HCT116 (cell line): ENCODE data around the gene INTS3. TPM values are rescaled to one million over a fixed set of nuclear protein-coding genes. Genes with fewer than 3 reads are reported as not detected.

Source experiments
- ATAC-seq: fragments of 200-7000 bp; cut with Tn5 transposase; 2 replicates; pipeline ENCODE4 v1.9.1; 2020; ENCODE audit warnings: mild to moderate bottlenecking, moderate library complexity
- BruUV-seq: library from RNA; stranded (reverse); fragments of 400-500 nt; replicated peaks from 2 replicates; lab custom pipeline; 2021; lab: Mats Ljungman, UMichigan
- CTCF ChIA-PET: fragments of 300-600 bp; sonication (Branson Sonifier 250); formaldehyde crosslinking; loops from one replicate; lab custom pipeline; 2021; ENCODE audit warnings: antibody characterized with exemption; lab: Charles Lee
- POLR2A ChIA-PET: fragments of 300-600, 350-600 bp; sonication (Branson Sonifier 250); formaldehyde crosslinking; loops from one replicate; lab custom pipeline; 2021; ENCODE audit warnings: antibody characterized with exemption; lab: Charles Lee
- RAD21 ChIA-PET, 2 experiments: fragments of 300-600 bp; sonication (Branson Sonifier 250); formaldehyde crosslinking; loops; one replicate each; lab custom pipeline; 2023; ENCODE audit warnings: low total read pairs in 2 of 2; ENCODE audit not compliant: uncharacterized antibody in 2 of 2, unreplicated experiment in 2 of 2, low non-redundant PET in 1 of 2; lab: Charles Lee
- DNase-seq: peaks from one replicate; pipeline ENCODE4 v3.0.0-alpha.2; 2010; ENCODE audit warnings: low read depth, low spot score
- H2AFZ ChIP-seq: fragments of 200-600 bp; shearing (Covaris generic), sonication (generic); 2 replicates; pipeline ENCODE4 v1.6.1; 2017; ENCODE audit warnings: low read depth, mixed run types, mixed read lengths, antibody characterized with exemption, low read length; ENCODE audit not compliant: poor library complexity, severe bottlenecking
- H3K27ac ChIP-seq: 2 replicates; pipeline ENCODE4 v1.5.1; 2012; ENCODE audit warnings: low read depth, low read length
- H3K27me3 ChIP-seq: fragments of 200-600 bp; sonication (generic); 2 replicates; pipeline ENCODE4 v1.6.1; 2016; ENCODE audit warnings: mixed run types, low read length, mixed read lengths; ENCODE audit not compliant: insufficient read depth
- H3K36me3 ChIP-seq, 2 experiments: fragments of 200-500 bp in 1 of 2; fragments of 200-600 bp in 1 of 2; sonication (Bioruptor generic) in 1 of 2; sonication (generic) in 1 of 2; 2 replicates each; pipeline versions ENCODE4 v1.5.1 to v1.6.1; 2014 to 2016; ENCODE audit warnings: low read length in 2 of 2, inconsistent platforms in 1 of 2, mixed read lengths in 1 of 2, mixed run types in 1 of 2; ENCODE audit not compliant: insufficient read depth in 2 of 2, control insufficient read depth in 1 of 2
- H3K4me1 ChIP-seq, 2 experiments: fragments of 200-600 bp in 1 of 2; sonication (generic) in 1 of 2; 2 replicates each; pipeline versions ENCODE4 v1.5.1 to v1.6.1; 2012 to 2017; ENCODE audit warnings: low read length in 2 of 2, inconsistent platforms in 1 of 2, mild to moderate bottlenecking in 1 of 2, mixed read lengths in 1 of 2, mixed run types in 1 of 2, moderate library complexity in 1 of 2; ENCODE audit not compliant: insufficient read depth in 2 of 2, control insufficient read depth in 1 of 2
- H3K4me2 ChIP-seq: fragments of 200-600 bp; sonication (generic); 2 replicates; pipeline ENCODE4 v1.6.1; 2017; ENCODE audit warnings: mixed run types, low read length, mixed read lengths
- H3K4me3 ChIP-seq, 2 experiments: fragments of 200-600 bp in 1 of 2; sonication (generic) in 1 of 2; replicated peaks in 1 of 2; 2 replicates each; pipeline ENCODE4 v1.5.1; 2011 to 2016; ENCODE audit warnings: low read length in 2 of 2, control low read depth in 1 of 2, low read depth in 1 of 2, mild to moderate bottlenecking in 1 of 2, mixed read lengths in 1 of 2, mixed run types in 1 of 2
- H3K79me2 ChIP-seq: fragments of 200-600 bp; sonication (generic); 2 replicates; pipeline ENCODE4 v1.6.1; 2017; ENCODE audit warnings: mild to moderate bottlenecking, mixed run types, low read length, moderate library complexity, mixed read lengths; ENCODE audit not compliant: insufficient read depth
- H3K9ac ChIP-seq: fragments of 200-600 bp; sonication (generic); 2 replicates; pipeline ENCODE4 v1.6.1; 2016; ENCODE audit warnings: low read length, mixed read lengths
- H3K9me2 ChIP-seq: fragments of 200-600 bp; sonication (generic), shearing (Covaris generic); 2 replicates; pipeline ENCODE4 v1.6.1; 2017; ENCODE audit warnings: mixed run types, mild to moderate bottlenecking, moderate library complexity; ENCODE audit not compliant: insufficient read depth
- H3K9me3 ChIP-seq, 2 experiments: fragments of 200-500 bp in 1 of 2; fragments of 200-600 bp in 1 of 2; sonication (Bioruptor generic) in 1 of 2; sonication (generic) in 1 of 2; 2 replicates each; pipeline ENCODE4 v1.6.1; 2014 to 2017; ENCODE audit warnings: low read length in 2 of 2, mixed read lengths in 2 of 2, inconsistent platforms in 1 of 2, low read depth in 1 of 2, mild to moderate bottlenecking in 1 of 2, mixed run types in 1 of 2, moderate library complexity in 1 of 2; ENCODE audit not compliant: control insufficient read depth in 1 of 2, insufficient read depth in 1 of 2
- H4K20me1 ChIP-seq: fragments of 200-600 bp; sonication (generic), shearing (Covaris generic); 2 replicates; pipeline ENCODE4 v1.6.1; 2017; ENCODE audit warnings: mixed run types, mild to moderate bottlenecking, moderate library complexity; ENCODE audit not compliant: insufficient read depth
- CEBPB ChIP-seq: IDR thresholded peaks from 2 replicates; pipeline ENCODE4 v1.6.1; 2012; ENCODE audit warnings: low read depth
- EZH2 ChIP-seq: fragments of 200-600 bp; sonication (generic); IDR thresholded peaks from 2 replicates; pipeline ENCODE4 v1.6.1; 2017; ENCODE audit warnings: antibody characterized with exemption, mixed run types
- EZH2phosphoT487 ChIP-seq: fragments of 200-600 bp; IDR thresholded peaks from 2 replicates; pipeline ENCODE4 v1.6.1; 2018; ENCODE audit warnings: antibody characterized with exemption, borderline replicate concordance
- FOSL1 ChIP-seq: IDR thresholded peaks from 2 replicates; pipeline ENCODE4 v1.6.1; 2012; ENCODE audit warnings: low read depth
- POLR2A ChIP-seq: IDR thresholded peaks from 2 replicates; pipeline ENCODE4 v1.7.0; 2011; ENCODE audit warnings: borderline replicate concordance; ENCODE audit not compliant: insufficient read depth, insufficient read length; ENCODE audit errors: extremely low read depth
- POLR2AphosphoS5 ChIP-seq: IDR thresholded peaks from 2 replicates; pipeline ENCODE4 v1.6.1; 2011; ENCODE audit warnings: mild to moderate bottlenecking, low read depth, low read length, moderate library complexity
- SIN3A ChIP-seq: IDR thresholded peaks from 2 replicates; pipeline ENCODE4 v1.6.1; 2012; ENCODE audit warnings: low read depth
- YY1 ChIP-seq: IDR thresholded peaks from 2 replicates; pipeline ENCODE4 v1.6.1; 2011; ENCODE audit warnings: low read length, low read depth, moderate library complexity, mild to moderate bottlenecking; ENCODE audit not compliant: insufficient replicate concordance; ENCODE audit errors: extremely low read depth
- ZFX ChIP-seq: fragments of 450-650 bp; IDR thresholded peaks from 2 replicates; pipeline ENCODE4 v1.6.1; 2017
- intact Hi-C: fragments of 100-400 bp; cut with micrococcal nuclease; formaldehyde crosslinking; loops from 2 replicates; pipeline ENCODE4 v1.10.0; 2022
- total RNA-seq: library from RNA; stranded (reverse); gene quantifications from one replicate; pipeline ENCODE4 v1.2.1, GENCODE V29; 2021; ENCODE audit not compliant: unreplicated experiment
- TF ChIP-seq, protein P1 (sequence below): IDR thresholded peaks from 2 replicates; pipeline ENCODE4 v1.6.1; 2012; ENCODE audit warnings: low read depth
- TF ChIP-seq, protein P2 (sequence below), 3 experiments: fragments of 200-600 bp in 1 of 3; sonication (generic) in 1 of 3; IDR thresholded peaks in 2 of 3; conservative IDR thresholded peaks in 1 of 3; 2 replicates each; pipeline ENCODE4 v1.5.1; 2012 to 2017; ENCODE audit warnings: low read depth in 2 of 3, low read length in 2 of 3, antibody characterized with exemption in 1 of 3, borderline replicate concordance in 1 of 3, control low read depth in 1 of 3, mild to moderate bottlenecking in 1 of 3, mixed read lengths in 1 of 3, mixed run types in 1 of 3, moderate library complexity in 1 of 3; ENCODE audit not compliant: insufficient read depth in 1 of 3
- TF ChIP-seq, protein P3 (sequence below): IDR thresholded peaks from 2 replicates; pipeline ENCODE4 v1.6.1; 2012

INTS3 gene
- total RNA-seq, 1 experiment from 2014 or later: 47.6 TPM

DNA sequence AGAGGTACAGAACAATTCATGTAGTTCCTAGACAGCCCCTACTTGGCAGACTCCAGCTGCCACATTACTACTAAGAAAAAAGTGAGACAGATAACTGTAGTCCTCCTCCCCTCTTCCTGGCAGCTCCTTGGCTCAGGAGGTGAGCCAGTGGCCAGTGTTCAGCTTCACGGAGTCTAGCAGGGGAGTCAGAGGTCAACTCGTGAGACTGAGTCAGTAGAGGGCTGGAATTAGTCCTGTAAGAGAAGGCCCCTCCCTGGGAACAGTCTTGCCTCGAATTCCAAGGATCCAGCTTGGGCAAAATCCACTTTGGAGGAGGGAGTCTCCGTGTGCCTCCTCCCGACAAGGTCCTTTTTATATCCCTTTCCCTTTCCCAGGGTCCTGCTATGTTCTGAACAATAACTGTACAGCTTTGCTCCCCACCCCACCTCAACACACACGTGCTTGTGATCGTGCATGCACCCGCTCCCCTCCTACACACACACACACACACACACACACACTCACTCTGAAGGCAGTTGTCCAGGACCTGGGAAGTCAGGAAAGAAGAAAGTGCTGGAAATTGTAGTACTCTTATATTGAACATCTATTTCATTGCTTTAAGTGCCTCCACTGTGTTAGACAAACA is 24.8 kb downstream of the INTS3 start:
- TF ChIP-seq FOSL1: no peak
- TF ChIP-seq, protein P1, sequence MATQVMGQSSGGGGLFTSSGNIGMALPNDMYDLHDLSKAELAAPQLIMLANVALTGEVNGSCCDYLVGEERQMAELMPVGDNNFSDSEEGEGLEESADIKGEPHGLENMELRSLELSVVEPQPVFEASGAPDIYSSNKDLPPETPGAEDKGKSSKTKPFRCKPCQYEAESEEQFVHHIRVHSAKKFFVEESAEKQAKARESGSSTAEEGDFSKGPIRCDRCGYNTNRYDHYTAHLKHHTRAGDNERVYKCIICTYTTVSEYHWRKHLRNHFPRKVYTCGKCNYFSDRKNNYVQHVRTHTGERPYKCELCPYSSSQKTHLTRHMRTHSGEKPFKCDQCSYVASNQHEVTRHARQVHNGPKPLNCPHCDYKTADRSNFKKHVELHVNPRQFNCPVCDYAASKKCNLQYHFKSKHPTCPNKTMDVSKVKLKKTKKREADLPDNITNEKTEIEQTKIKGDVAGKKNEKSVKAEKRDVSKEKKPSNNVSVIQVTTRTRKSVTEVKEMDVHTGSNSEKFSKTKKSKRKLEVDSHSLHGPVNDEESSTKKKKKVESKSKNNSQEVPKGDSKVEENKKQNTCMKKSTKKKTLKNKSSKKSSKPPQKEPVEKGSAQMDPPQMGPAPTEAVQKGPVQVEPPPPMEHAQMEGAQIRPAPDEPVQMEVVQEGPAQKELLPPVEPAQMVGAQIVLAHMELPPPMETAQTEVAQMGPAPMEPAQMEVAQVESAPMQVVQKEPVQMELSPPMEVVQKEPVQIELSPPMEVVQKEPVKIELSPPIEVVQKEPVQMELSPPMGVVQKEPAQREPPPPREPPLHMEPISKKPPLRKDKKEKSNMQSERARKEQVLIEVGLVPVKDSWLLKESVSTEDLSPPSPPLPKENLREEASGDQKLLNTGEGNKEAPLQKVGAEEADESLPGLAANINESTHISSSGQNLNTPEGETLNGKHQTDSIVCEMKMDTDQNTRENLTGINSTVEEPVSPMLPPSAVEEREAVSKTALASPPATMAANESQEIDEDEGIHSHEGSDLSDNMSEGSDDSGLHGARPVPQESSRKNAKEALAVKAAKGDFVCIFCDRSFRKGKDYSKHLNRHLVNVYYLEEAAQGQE: no peak
- no peak for TF ChIP-seq EZH2phosphoT487
- TF ChIP-seq, protein P2, sequence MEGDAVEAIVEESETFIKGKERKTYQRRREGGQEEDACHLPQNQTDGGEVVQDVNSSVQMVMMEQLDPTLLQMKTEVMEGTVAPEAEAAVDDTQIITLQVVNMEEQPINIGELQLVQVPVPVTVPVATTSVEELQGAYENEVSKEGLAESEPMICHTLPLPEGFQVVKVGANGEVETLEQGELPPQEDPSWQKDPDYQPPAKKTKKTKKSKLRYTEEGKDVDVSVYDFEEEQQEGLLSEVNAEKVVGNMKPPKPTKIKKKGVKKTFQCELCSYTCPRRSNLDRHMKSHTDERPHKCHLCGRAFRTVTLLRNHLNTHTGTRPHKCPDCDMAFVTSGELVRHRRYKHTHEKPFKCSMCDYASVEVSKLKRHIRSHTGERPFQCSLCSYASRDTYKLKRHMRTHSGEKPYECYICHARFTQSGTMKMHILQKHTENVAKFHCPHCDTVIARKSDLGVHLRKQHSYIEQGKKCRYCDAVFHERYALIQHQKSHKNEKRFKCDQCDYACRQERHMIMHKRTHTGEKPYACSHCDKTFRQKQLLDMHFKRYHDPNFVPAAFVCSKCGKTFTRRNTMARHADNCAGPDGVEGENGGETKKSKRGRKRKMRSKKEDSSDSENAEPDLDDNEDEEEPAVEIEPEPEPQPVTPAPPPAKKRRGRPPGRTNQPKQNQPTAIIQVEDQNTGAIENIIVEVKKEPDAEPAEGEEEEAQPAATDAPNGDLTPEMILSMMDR (IDR thresholded peaks at IDR 0.05 in 2 of 3, conservative IDR thresholded peaks at IDR 0.05 in 1 of 3; ENCODE audit: borderline replicate concordance in 1 of 3, insufficient read depth in 1 of 3, low read depth in 2 of 3, low read length in 2 of 3): no peak
- no peak for TF ChIP-seq POLR2A
- no peak for TF ChIP-seq CEBPB
- TF ChIP-seq EZH2: no peak
- TF ChIP-seq, protein P3, sequence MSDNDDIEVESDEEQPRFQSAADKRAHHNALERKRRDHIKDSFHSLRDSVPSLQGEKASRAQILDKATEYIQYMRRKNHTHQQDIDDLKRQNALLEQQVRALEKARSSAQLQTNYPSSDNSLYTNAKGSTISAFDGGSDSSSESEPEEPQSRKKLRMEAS: no peak
- TF ChIP-seq YY1: no peak
- TF ChIP-seq SIN3A: no peak
- no peak for TF ChIP-seq ZFX
- no peak for TF ChIP-seq POLR2AphosphoS5
- TF ChIP-seq, all 23 proteins: peak for 0
- Histone ChIP-seq H3K4me1 (no peaks in the 10 kb centered on the region), H3K9me3 (no peaks in the 10 kb centered on the region), H3K9me2 (no peaks in the 10 kb centered on the region), H4K20me1 (no peaks in the 10 kb centered on the region), H3K4me2 (no peak overlapping the region), H3K4me3 (no peak overlapping the region), H3K79me2 (no peaks in the 10 kb centered on the region), H3K27ac (no peak overlapping the region), H3K9ac (no peak overlapping the region), H3K27me3 (no peaks in the 10 kb centered on the region), H3K36me3 (peaks cover 29 to 43% of the 10 kb centered on the region in 2 experiments; a peak in 3 of 4 replicates), H2AFZ (no peak overlapping the region)
- RAD21 ChIA-PET: no interaction called here
- BruUV-seq: no TSS peak
- POLR2A ChIA-PET: no interaction called here
- CTCF ChIA-PET: no interaction called here
- no peak for ATAC-seq
- intact Hi-C loops: no loop called here
- DNase-seq: no peak
